Caco-2 (cell line): ENCODE results near the gene DPP3. TPM values are rescaled to one million over a fixed set of nuclear protein-coding genes. Genes with fewer than 3 reads are reported as not detected.

ENCODE experiments used
- BruUV-seq: library from RNA; stranded (reverse); fragments of 400-500 nt; replicated peaks from 2 replicates; lab custom pipeline; 2021; lab: Mats Ljungman, UMichigan
- CTCF ChIA-PET: fragments of 300-600 bp; sonication (Branson Sonifier 250); formaldehyde crosslinking; loops from one replicate; lab custom pipeline; 2022; ENCODE audit warnings: antibody characterized with exemption; lab: Charles Lee
- POLR2A ChIA-PET: fragments of 300-600 bp; sonication (Branson Sonifier 250); formaldehyde crosslinking; loops from one replicate; lab custom pipeline; 2022; ENCODE audit warnings: antibody characterized with exemption; lab: Charles Lee
- DNase-seq, 2 experiments: peaks; one replicate each; pipeline versions ENCODE4 v3.0.0 to v3.0.0-alpha.2; 2020 to 2022
- H3K27me3 ChIP-seq: replicated peaks from 2 replicates; pipeline ENCODE4 v1.6.0; 2011; ENCODE audit warnings: low read length; ENCODE audit not compliant: control insufficient read depth, insufficient read depth
- H3K36me3 ChIP-seq: 2 replicates; pipeline ENCODE4 v1.5.1; 2011; ENCODE audit warnings: low read length; ENCODE audit not compliant: control insufficient read depth, insufficient read depth
- H3K4me1 ChIP-seq: fragments of 250-450 bp; sonication (Bioruptor Pico); 2 replicates; pipeline ENCODE4 v1.5.1; 2020; ENCODE audit warnings: mild to moderate bottlenecking
- H3K4me3 ChIP-seq: 2 replicates; pipeline ENCODE4 v1.5.1; 2011; ENCODE audit warnings: low read depth, mild to moderate bottlenecking, control low read depth, low read length
- H3K9me3 ChIP-seq: fragments of 250-450 bp; sonication (Bioruptor Pico); 2 replicates; pipeline ENCODE4 v1.5.1; 2020; ENCODE audit warnings: mild to moderate bottlenecking, moderate library complexity
- H3K27ac Mint-ChIP-seq: one replicate; pipeline ENCODE4 v1.8.0; 2022; ENCODE audit warnings: mixed read lengths; ENCODE audit not compliant: unreplicated experiment
- H3K27me3 Mint-ChIP-seq: one replicate; pipeline ENCODE4 v1.8.0; 2022; ENCODE audit warnings: mixed read lengths; ENCODE audit not compliant: insufficient read depth, unreplicated experiment
- H3K36me3 Mint-ChIP-seq: one replicate; pipeline ENCODE4 v1.8.0; 2022; ENCODE audit warnings: mild to moderate bottlenecking, mixed read lengths; ENCODE audit not compliant: insufficient read depth, unreplicated experiment
- H3K4me1 Mint-ChIP-seq: one replicate; pipeline ENCODE4 v1.8.0; 2022; ENCODE audit warnings: low read depth, mixed read lengths; ENCODE audit not compliant: unreplicated experiment
- H3K4me3 Mint-ChIP-seq: one replicate; pipeline ENCODE4 v1.8.0; 2022; ENCODE audit warnings: mild to moderate bottlenecking, moderate library complexity, mixed read lengths; ENCODE audit not compliant: unreplicated experiment
- H3K9me3 Mint-ChIP-seq: one replicate; pipeline ENCODE4 v1.8.0; 2022; ENCODE audit warnings: mixed read lengths; ENCODE audit not compliant: unreplicated experiment
- intact Hi-C: fragments of 100-400 bp; cut with micrococcal nuclease; formaldehyde crosslinking; loops from one replicate; pipeline ENCODE4 v1.10.0; 2022; ENCODE audit not compliant: unreplicated experiment
- total RNA-seq: library from RNA; stranded (reverse); gene quantifications from 2 replicates; pipeline ENCODE4 v1.2.3, GENCODE V29; 2022
- TF ChIP-seq, protein P1 (sequence below), 2 experiments: fragments of 200-600 bp in 1 of 2; IDR thresholded peaks; 1 replicate in 1 of 2; 2 replicates in 1 of 2; pipeline versions ENCODE4 v1.5.1 to v1.8.0; 2011 to 2022; ENCODE audit warnings: antibody characterized with exemption in 1 of 2, control low read depth in 1 of 2, inconsistent platforms in 1 of 2, low read depth in 1 of 2, low read length in 1 of 2, mild to moderate bottlenecking in 1 of 2, moderate library complexity in 1 of 2; ENCODE audit not compliant: insufficient read depth in 1 of 2, severe bottlenecking in 1 of 2, unreplicated experiment in 1 of 2

Gene DPP3
- total RNA-seq, 1 experiment from 2014 or later: 106 TPM

DNA sequence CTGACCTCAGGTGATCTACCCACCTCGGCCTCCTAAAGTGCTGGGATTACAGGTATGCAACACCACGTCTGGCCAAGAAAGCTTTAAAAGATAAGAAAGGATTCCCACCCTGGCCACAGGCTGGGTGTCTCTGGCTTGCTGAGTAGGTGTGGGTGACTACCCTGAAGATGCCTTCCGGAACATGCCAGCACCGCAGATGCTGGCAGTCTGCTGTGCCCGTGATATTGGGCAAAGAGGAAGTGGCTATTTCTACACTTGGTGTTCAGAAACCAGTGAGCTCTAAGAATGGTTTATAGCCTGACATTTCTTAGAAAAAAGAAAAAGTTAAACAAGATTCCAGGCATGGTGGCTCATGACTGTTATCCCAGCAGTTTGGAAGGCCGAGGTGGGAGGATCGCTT lies 47.6 kb upstream of the DPP3 start:
- Mint-ChIP-seq H3K4me1 (no peaks in the 10 kb centered on the region), H3K4me3 (no peak overlapping the region), H3K27me3 (no peaks in the 10 kb centered on the region), H3K27ac (no peak overlapping the region), H3K9me3 (no peaks in the 10 kb centered on the region), H3K36me3 (peaks cover 59% of the 10 kb centered on the region)
- Histone ChIP-seq H3K4me3 (no peak overlapping the region), H3K4me1 (peaks cover 6% of the 10 kb centered on the region; the same call in 1 of the 2 replicates), H3K36me3 (peaks cover 7% of the 10 kb centered on the region), H3K27me3 (no peaks in the 10 kb centered on the region), H3K9me3 (no peaks in the 10 kb centered on the region)
- BruUV-seq: no TSS peak
- ChIA-PET CTCF (interaction anchor here (1.2 to 1.9 kb wide), 2 partner anchors 22 to 47 kb away, joined by 4 to 5 read pairs; partner anchors contain the start of gene DPP3), POLR2A (interaction anchor here (0.7 kb wide), 1 partner anchor 247 kb away, joined by 3 read pairs; no protein-coding TSS in a partner anchor)
- no peak for DNase-seq
- intact Hi-C loops: no loop called here
- TF ChIP-seq, protein P1, sequence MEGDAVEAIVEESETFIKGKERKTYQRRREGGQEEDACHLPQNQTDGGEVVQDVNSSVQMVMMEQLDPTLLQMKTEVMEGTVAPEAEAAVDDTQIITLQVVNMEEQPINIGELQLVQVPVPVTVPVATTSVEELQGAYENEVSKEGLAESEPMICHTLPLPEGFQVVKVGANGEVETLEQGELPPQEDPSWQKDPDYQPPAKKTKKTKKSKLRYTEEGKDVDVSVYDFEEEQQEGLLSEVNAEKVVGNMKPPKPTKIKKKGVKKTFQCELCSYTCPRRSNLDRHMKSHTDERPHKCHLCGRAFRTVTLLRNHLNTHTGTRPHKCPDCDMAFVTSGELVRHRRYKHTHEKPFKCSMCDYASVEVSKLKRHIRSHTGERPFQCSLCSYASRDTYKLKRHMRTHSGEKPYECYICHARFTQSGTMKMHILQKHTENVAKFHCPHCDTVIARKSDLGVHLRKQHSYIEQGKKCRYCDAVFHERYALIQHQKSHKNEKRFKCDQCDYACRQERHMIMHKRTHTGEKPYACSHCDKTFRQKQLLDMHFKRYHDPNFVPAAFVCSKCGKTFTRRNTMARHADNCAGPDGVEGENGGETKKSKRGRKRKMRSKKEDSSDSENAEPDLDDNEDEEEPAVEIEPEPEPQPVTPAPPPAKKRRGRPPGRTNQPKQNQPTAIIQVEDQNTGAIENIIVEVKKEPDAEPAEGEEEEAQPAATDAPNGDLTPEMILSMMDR (IDR thresholded peaks at IDR 0.05; ENCODE audit: insufficient read depth in 1 of 2, low read depth in 1 of 2, low read length in 1 of 2, severe bottlenecking in 1 of 2, unreplicated experiment in 1 of 2): no peak

DNA sequence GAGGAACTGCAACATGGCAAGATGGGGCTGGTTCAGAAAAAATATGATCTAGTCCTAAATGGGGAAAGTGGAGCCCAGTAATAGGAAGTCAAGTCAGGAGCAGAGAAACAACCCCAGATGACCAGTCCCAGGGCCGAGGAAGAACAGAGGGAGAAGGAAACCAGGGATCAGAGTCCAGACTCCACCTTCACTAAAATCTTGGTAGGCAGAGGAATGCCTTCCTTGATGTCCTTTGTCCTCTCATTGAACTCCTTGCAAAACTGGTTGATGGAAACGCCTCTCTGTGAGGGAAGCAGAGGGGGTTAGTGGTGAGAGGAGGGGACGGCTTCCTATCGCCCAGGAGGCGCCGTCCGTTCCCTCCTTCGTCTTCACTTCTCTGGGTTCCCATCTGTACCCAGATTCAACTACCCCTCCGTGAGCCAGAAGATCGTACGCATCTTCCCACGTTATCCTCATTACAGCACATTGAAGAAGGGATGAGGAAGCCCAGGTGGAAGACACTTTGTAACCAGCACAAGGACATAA lies 42.2 kb upstream of the DPP3 start:
- Mint-ChIP-seq H3K4me1 (peaks cover 24% of the 10 kb centered on the region), H3K27ac (peak overlapping the region; percentile 100), H3K36me3 (peaks cover 61% of the 10 kb centered on the region), H3K4me3 (peak overlapping the region; percentile 100), H3K9me3 (peaks cover 7% of the 10 kb centered on the region), H3K27me3 (no peaks in the 10 kb centered on the region)
- POLR2A ChIA-PET: interaction anchor here (0.6 to 1.7 kb wide), 8 partner anchors 16 to 802 kb away, joined by 3 to 57 read pairs (median 7); partner anchors contain the start of genes ACTN3, CCDC87, CCS and DPP3
- TF ChIP-seq, protein P1 (IDR thresholded peaks at IDR 0.05; ENCODE audit: insufficient read depth in 1 of 2, low read depth in 1 of 2, low read length in 1 of 2, severe bottlenecking in 1 of 2, unreplicated experiment in 1 of 2): no peak
- DNase-seq: peak; percentile 52 to 67
- Histone ChIP-seq H3K9me3 (peaks cover 2% of the 10 kb centered on the region; the same call in 1 of the 2 replicates), H3K27me3 (no peaks in the 10 kb centered on the region), H3K4me1 (peaks cover 17% of the 10 kb centered on the region), H3K4me3 (peak overlapping the region; percentile 81), H3K36me3 (peaks cover 7% of the 10 kb centered on the region)
- intact Hi-C loops: loop anchor here (1.0 to 2.0 kb wide), 3 partner anchors 17 to 42 kb away; partner anchors contain the start of genes DPP3 and NPAS4
- CTCF ChIA-PET: interaction anchor here (0.6 to 1.7 kb wide), 22 partner anchors 9 to 919 kb away, joined by 3 to 65 read pairs (median 8); partner anchors contain the start of genes DPP3, PELI3, RBM4 and RBM4B
- BruUV-seq: TSS peak; percentile 44
